Muscle of back (tissue), 11 donors: Measurements from ENCODE around the gene SELENOW. TPM values are rescaled to one million over a fixed set of nuclear protein-coding genes. Genes with fewer than 3 reads are reported as not detected.
"Not testable (repeated sequence)": the region's sequence is repeated elsewhere in the genome, so short reads cannot be mapped to it uniquely, and the experiment has no call there.

Source experiments
- DNase-seq, 3 donors: peaks; one replicate each; pipeline versions ENCODE4 v3.0.0 to v3.0.0-alpha.2; 2013
- polyA plus RNA-seq, 10 donors: library from polyadenylated mRNA; unstranded; fragments of 120-200 nt; gene quantifications; one replicate each; pipeline ENCODE4 v1.2.1, GENCODE V29; 2013; ENCODE audit not compliant: insufficient read length in 10 of 10

SELENOW gene
- polyA plus RNA-seq, 10 donors = 634 to 857 (median 820) TPM

DNA sequence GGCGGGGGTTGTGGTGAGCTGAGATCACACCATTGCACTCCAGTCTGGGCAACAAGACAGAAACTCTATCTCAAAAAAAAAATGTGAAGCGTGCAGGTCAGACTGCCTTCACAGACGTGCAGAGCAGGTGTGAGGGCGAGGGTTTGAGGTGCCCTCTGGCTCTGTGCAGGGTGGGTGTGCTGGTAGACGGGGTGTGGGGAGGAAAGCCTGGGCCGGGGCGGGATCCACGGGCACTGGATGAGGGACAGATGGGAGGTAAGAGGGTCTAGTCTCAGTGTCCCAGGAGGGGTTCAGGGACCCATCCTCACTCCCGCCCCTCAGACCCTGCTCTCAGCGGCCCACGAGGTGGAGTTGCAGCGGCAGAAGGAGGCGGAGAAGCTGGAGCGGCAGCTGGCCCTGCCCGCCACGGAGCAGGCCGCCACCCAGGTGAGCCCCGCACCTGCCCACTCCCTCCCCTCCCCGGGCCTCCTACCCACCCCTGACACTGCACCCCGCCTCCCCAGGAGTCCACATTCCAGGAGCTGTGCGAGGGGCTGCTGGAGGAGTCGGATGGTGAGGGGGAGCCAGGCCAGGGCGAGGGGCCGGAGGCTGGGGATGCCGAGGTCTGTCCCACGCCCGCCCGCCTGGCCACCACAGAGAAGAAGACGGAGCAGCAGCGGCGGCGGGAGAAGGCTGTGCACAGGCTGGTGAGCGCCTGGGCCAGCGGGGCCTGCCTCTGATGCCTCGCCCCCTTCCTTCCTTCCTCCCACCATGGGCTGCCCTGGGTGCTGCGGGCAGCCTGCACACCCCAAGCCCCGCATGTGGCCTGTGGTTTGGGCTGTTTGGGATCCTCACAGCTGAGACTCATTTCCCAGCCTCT lies 24.1 kb upstream of the SELENOW start:
- DNase-seq = no peak

GRCh38 chr19:47755065-47755761 lies 23.3 kb upstream of the SELENOW start:
- no peak for DNase-seq

DNA sequence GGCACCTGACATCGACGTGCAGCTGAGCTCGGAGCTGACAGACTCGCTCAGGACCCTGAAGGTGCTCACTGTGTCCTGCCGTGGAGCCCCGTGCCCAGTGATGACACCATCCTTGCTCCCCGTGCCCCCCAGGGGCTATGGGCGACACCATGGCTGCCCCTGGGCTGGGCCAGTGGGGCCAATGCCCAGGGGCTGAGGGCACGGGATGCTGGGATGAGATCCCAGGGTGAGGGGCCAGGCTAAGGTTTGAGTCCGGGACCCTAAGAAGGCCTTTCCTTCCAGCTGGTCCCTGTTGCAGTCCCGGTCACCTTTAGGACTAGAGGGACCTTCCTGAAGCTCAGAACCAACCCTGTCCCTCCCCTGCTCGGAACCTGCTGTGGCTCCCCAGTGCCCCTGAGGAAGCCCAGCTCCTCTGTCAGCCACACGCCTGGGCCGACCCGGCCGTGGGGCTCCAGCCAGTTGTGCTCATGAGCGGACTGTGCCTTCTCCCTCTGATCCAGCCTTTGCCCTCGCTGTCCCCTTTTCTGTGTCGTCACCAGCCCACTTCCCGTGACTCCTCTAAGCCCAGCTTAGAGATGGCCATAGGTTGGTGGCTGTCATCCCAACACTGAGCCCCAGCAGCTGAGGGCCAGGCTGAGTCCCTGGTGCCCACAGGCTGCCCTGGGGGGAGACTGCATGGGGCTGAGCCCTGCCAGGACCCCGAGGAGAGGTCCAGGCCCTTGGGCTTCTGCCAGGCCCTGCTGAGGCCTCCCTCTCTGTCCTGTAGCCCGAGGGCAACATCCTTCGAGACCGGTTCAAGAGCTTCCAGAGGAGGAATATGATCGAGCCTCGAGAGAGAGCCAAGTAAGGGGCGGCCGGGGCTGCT lies 22.5 kb upstream of the SELENOW start:
- DNase-seq = no peak

- DNase-seq = no peak
Measured at GRCh38 chr19:47756627-47756929, 21.9 kb upstream of the SELENOW start.

GRCh38 chr19:47756953-47757608 lies 21.4 kb upstream of the SELENOW start:
- no peak for DNase-seq

GRCh38 chr19:47757617-47758442 lies 20.7 kb upstream of the SELENOW start:
- DNase-seq = no peak

- no peak for DNase-seq
Measured at GRCh38 chr19:47758443-47758804, 20.1 kb upstream of the SELENOW start.

DNA sequence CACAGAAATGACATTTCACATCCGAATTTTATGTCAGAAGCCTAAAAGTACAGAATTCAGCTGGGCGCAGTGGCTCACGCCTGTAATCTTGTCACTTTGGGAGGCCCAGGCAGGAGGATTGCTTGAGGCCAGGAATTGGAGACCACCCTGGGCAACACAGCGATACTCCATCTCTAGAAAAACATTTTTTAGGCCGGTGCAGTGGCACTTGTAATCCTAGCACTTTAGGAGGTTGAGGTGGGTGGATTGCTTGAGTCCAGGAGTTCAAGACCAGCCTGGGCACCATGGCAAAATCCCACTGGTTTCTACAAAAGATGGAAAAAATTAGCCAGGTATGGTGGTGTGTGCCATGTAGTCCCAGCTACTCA lies 17.9 kb upstream of the SELENOW start:
- no peak for DNase-seq

DNA sequence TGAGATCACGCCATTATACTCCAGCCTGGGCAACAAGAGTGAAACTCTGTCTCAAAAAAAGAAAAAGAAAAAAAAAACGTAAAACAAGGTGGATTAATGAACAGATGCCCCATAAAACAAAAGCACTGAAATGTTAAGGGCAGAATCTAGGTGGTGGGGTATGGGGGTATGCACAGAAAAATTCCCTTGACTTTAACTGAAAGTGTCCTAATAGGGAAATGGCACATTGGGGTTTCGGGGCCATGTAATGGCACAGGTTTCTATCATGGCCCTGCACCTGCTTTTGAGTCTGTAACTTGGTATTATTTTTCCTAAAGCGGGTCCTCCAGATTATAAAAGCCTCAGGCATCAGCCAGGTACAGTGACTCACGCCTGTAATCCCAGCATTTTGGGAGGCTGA lies 16.9 kb upstream of the SELENOW start:
- DNase-seq = no peak

DNA sequence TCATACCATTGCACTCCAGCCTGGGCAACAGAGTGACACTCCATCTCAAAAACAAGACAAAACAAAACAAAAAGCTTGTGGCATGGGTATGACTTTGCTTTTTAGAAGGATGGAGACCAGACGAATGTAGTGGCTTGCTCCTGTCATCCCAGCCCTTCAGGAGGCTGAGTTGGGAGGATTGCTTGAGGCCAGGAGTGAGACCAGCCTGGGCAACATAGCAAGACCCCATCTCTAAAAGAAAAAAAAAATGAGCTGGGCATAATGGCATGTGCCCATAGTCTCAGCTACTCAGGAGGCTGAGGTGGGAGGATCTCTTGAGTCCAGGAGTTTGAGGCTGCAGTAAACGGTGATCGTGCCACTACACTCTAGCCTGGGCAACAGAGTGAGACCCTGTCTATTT lies 16.4 kb upstream of the SELENOW start:
- no peak for DNase-seq

- DNase-seq = peak in 1 of 3 donors; percentile 61
Measured at GRCh38 chr19:47762615-47763308, 15.7 kb upstream of the SELENOW start.

- DNase-seq = not testable (repeated sequence)
Measured at GRCh38 chr19:47764705-47765104, 13.8 kb upstream of the SELENOW start.

DNA sequence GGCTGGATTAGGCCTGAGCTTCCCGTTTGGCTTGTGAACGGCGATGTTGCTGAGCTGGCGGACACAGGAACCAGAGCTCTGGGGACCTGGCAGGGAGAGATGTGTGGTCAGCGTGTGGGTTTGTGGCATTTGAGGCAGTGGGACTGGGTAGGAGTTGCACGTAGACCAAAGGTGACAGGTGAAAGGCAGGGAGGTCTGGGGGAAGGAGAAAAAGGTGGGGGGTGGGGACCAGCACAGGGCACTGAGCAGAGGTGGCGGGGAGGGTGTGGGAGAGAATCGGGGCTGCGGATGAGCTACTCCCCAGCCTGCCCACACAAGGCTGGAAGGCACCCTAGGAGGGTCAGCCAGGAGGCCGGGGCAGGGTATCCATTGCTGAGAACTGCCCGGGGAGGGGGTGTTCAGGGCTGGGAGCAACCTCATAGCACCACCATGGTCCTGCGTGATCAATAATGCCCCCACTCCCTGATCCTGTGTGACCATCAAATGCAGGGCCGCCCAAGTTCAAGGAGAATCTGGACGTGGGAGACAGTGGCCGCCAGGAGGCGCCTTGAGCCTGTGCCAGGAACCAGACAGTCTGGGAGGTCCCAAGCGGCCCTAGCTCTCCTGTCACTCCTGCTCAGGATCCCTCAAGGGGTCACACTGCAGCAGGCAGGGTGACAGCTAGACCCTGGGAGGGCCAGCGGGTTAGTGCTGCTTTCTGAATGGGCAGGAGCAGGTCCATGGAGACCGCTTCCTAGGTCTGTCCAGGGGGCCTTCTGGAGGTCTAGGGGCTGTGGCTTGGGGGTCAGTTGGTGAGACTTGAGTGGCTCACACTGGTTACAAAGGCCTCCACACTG lies 12.8 kb upstream of the SELENOW start:
- peak in 2 of 3 donors; percentile 57 to 73 for DNase-seq

DNA sequence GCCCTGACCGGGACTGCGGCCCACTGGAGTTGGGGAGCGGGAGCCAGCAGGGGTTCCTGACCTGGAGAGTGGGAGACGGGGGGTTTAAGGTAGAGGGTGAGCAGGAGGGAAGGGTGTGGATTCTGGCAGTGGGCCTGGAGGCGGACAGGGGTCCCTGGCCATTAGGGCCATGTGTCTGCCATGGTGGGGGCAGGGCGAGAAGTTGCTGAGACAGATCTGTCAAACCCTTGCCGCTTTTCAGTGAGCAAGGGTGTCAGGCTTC lies 12.2 kb upstream of the SELENOW start:
- DNase-seq = no peak

GRCh38 chr19:47766670-47767069 lies 11.8 kb upstream of the SELENOW start:
- DNase-seq = no peak

DNA sequence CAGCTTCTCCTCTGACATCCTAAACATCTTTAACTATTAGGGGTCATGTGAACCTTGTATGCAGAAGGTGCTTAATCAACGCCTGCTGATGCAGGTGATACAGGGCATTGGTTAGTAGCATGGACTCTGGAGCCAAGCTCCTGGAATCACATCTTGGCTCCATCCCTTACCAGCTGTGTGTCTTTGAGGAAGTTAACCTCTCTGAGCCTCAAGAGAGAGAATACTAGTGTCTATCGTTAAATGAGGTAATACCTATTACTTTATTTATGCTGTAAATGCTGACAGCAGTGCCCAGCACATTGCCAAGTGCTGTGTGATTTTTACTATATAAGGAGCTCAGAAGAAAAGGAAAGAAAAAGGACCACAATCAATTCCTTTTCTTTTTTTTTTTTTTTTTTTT lies 11.2 kb upstream of the SELENOW start:
- no peak for DNase-seq

DNA sequence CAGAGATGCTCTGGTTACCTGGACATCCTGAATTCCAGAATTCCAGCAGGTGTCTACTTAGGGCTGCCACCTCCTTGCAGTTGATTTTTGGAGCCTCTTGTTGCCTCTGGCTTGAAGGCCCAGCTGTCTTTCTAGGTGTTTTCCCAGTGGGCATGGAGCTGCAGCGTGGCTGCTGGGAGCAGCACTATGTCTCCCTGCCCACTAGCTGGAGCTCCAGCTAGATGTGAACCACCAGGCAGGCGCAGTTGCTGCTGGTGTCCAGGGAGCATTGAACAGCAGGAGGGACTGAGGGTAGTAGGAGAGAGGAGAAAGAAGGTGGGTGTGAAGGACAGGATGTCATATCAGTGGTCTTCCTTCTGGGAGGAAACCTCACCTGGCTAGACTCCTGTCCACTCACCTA lies 9.9 kb upstream of the SELENOW start:
- no peak for DNase-seq

GRCh38 chr19:47769534-47769933 lies 9.0 kb upstream of the SELENOW start:
- DNase-seq = no peak

DNA sequence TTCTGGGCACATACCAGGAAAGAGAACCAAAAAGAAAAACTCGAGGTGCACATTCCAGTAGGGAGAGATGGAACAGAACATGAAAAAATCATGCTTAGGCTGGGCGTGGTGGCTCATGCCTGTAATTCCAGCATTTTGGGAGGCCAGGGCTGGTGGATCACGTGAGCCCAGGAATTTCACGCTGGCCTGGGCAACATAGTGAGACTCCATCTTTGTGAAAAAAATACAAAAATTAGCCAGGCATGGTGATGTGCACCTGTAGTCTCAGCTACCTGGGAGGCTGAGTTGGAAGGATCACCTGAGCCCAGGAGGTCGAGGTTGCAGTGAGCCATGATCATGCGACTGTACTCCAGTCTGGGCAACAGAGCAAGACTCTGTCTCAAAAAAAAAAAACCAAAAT lies 7.2 kb upstream of the SELENOW start:
- DNase-seq = not testable (repeated sequence)

DNA sequence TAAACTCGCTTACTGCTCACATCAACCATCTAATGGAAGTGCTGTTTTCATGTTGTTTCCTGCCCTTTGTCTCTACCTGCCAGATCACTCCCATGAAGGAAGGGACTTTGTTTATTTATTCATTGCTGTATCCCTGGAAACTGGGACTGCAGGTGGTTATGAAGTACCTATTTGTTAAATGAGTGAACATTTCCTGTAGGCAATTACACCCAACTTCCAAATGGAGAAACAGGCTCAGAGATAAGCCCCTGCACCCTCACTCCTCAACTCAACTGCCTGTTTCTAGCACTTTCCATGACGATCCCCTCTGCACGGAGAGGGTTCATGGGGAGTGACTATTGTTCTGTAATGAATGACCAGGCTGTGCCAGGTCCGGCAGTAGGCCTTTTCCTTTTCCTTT lies 1.9 kb upstream of the SELENOW start:
- DNase-seq = no peak
